Heart left ventricle (tissue), 16 donors: ENCODE measurements around the gene OTP. TPM values are rescaled to one million over a fixed set of nuclear protein-coding genes. Genes with fewer than 3 reads are reported as not detected.

Experiments used
- ATAC-seq, 4 donors: fragments of 200-7000 bp; cut with Tn5 transposase; one replicate each; pipeline ENCODE4 v1.9.1; 2020 to 2022; ENCODE audit warnings: moderate library complexity in 4 of 4, mild to moderate bottlenecking in 3 of 4, moderate number of reproducible peaks in 1 of 4
- DNase-seq, 5 donors: peaks; one replicate each; pipeline ENCODE4 v3.0.0-alpha.2; 2020
- H3K27ac ChIP-seq, 12 donors: fragments of 200-600 bp; sonication (generic) in 4 of 12; one replicate each; pipeline versions ENCODE4 v1.5.0 to v1.8.0; 2016 to 2022; ENCODE audit warnings: mild to moderate bottlenecking in 2 of 12
- H3K27me3 ChIP-seq, 9 donors: fragments of 200-600 bp; sonication (generic) in 2 of 9; one replicate each; pipeline versions ENCODE4 v1.5.1 to v1.8.0; 2016 to 2022; ENCODE audit warnings: mild to moderate bottlenecking in 3 of 9
- H3K36me3 ChIP-seq, 9 donors: fragments of 200-600 bp; sonication (generic) in 2 of 9; one replicate each; pipeline versions ENCODE4 v1.5.0 to v1.8.0; 2018 to 2022; ENCODE audit warnings: mild to moderate bottlenecking in 2 of 9
- H3K4me1 ChIP-seq, 12 donors: fragments of 200-600 bp; sonication (generic) in 4 of 12; one replicate each; pipeline versions ENCODE4 v1.5.0 to v1.8.0; 2016 to 2022; ENCODE audit warnings: mild to moderate bottlenecking in 3 of 12
- H3K4me3 ChIP-seq, 12 donors: fragments of 200-600 bp; sonication (generic) in 4 of 12; one replicate each; pipeline versions ENCODE4 v1.5.0 to v1.8.0; 2017 to 2022; ENCODE audit warnings: mild to moderate bottlenecking in 9 of 12, moderate library complexity in 4 of 12
- H3K9me3 ChIP-seq, 12 donors: fragments of 200-600 bp; sonication (generic) in 4 of 12; one replicate each; pipeline versions ENCODE4 v1.5.0 to v1.8.0; 2016 to 2022; ENCODE audit warnings: mild to moderate bottlenecking in 1 of 12
- CTCF ChIP-seq, 12 donors: fragments of 200-600 bp; sonication (generic) in 4 of 12; IDR thresholded peaks; one replicate each; pipeline versions ENCODE4 v1.5.0 to v1.8.0; 2018 to 2022; ENCODE audit warnings: antibody characterized with exemption in 12 of 12, mild to moderate bottlenecking in 5 of 12
- POLR2A ChIP-seq, 2 donors: fragments of 450-650 bp; IDR thresholded peaks; one replicate each; pipeline ENCODE4 v1.6.1; 2017; ENCODE audit warnings: antibody characterized with exemption in 2 of 2, mild to moderate bottlenecking in 2 of 2, moderate library complexity in 2 of 2
- WGBS, 4 donors: extraction: QIAGEN DNeasy Blood & Tissue Kit in 2 of 4; methylation state at CpG; one replicate each; pipeline versions ENCODE4 v1.1.5 to v1.1.7; 2013 to 2018; 5-methylcytosine and 5-hydroxymethylcytosine counted together
- intact Hi-C, 10 donors: fragments of 100-400 bp; cut with DNase I; formaldehyde crosslinking; loops; one replicate each; pipeline versions ENCODE4 v1.11.1 to v1.14.2; 2022
- polyA plus RNA-seq, 2 donors: library from polyadenylated mRNA; stranded (reverse); fragments of 200-250 nt; gene quantifications; one replicate each; pipeline ENCODE4 v1.2.3, GENCODE V29; 2013
- total RNA-seq, 9 donors: library from RNA; depleted of rRNA in 2 of 9; stranded (reverse); fragments of >200 nt in 2 of 9; fragmentation: NEBNext Ultra II Directional in 3 of 9; extraction: Animal tissue kit (Norgen Biotek cat#: 25700) in 3 of 9; gene quantifications; one replicate each; pipeline versions ENCODE4 v1.1.0 to v1.2.4, GENCODE V29; 2016 to 2023
- donor health status: ischemic (EF 13 %, LVEDD 7.1; RV severe dilation, severe dysfunction).
- donor health status: healthy with polysubstance abuse.
- donor health status: DM: no; HTN: yes; CAD: no.
- donor health status: DM: no; HTN: no; CAD: no.
- donor health status: ischemic (EF 25% LVEDD 6.9; RV normal size, moderate dysfunction).
- donor health status: ischemic (EF 25% LVEDD 5.7; RV mildly dilated, moderate dysfunction).
- donor health status: healthy.
- donor health status: DM: yes; HTN: yes; CAD: no.
- donor health status: ischemic (EF 35%, LVEDD 5.7; RV mildly dilated, moderate dysfunction).
- donor health status: nonischemic (EF 11% LVEDD 7.7; RV severe dilation, severe dysfunction).
- donor health status: DM: yes; HTN: yes; CAD: no.
- donor health status: PGD.
- donor health status: ischemic (EF 29% LVEDD 5.4; RV normal size, mild dysfunction).
- donor health status: nonischemic (EF 23%, LVEDD 6.1; RV moderate dilation, normal function).

The OTP gene
- total and polyA plus RNA-seq, 11 donors: 0.06 TPM; not detected in 10

- WGBS, 4 donors: 2 to 5% (median 4%) methylated on average over 48 to 52 of the region's 52 CpGs
- Histone ChIP-seq H3K27me3 (peaks cover 65 to 100% (median 89%) of the 10 kb centered on the region in 9 donors), H3K4me1 (peaks cover 0 to 31% (median 12%) of the 10 kb centered on the region in 12 donors), H3K9me3 (peaks cover 0 to 4% (median 0%) of the 10 kb centered on the region in 12 donors), H3K36me3 (no peaks in the 10 kb centered on the region), H3K4me3 (peak overlapping the region in 8 of 12 donors; percentile 4 to 58 (median 46)), H3K27ac (no peak overlapping the region)
- DNase-seq: no peak
- intact Hi-C loops: loop anchor here in 1 of 10 donors (5.0 kb wide), 1 partner anchor 378 kb away; no protein-coding TSS in a partner anchor
- no peak for TF ChIP-seq CTCF (IDR thresholded peaks at IDR 0.05)
- TF ChIP-seq POLR2A (IDR thresholded peaks at IDR 0.05): no peak
- no peak for ATAC-seq
Observed at GRCh38 chr5:77629509-77630113, 8.9 kb downstream of the OTP start.

GRCh38 chr5:77628840-77629508 lies 9.5 kb downstream of the OTP start:
- Histone ChIP-seq H3K4me3 (peak overlapping the region in 2 of 12 donors; percentile 4 to 58), H3K27me3 (peaks cover 60 to 100% (median 88%) of the 10 kb centered on the region in 9 donors), H3K4me1 (peaks cover 0 to 31% (median 12%) of the 10 kb centered on the region in 12 donors), H3K27ac (no peak overlapping the region), H3K9me3 (peaks cover 0 to 4% (median 0%) of the 10 kb centered on the region in 12 donors), H3K36me3 (no peaks in the 10 kb centered on the region)
- intact Hi-C loops: no loop called here
- DNase-seq (no peak), ATAC-seq (no peak)
- WGBS, 4 donors: 11 to 12% (median 11%) methylated on average over 13 of the region's 13 CpGs
- TF ChIP-seq POLR2A (IDR thresholded peaks at IDR 0.05): no peak
- no peak for TF ChIP-seq CTCF (IDR thresholded peaks at IDR 0.05)

GRCh38 chr5:77627869-77628674 lies 10.4 kb downstream of the OTP start:
- peaks cover 52 to 99% (median 84%) of the 10 kb centered on the region in 9 donors for H3K27me3 ChIP-seq

More at GRCh38 chr5:77627869-77628674, 10.4 kb downstream of the OTP start:
- intact Hi-C loops: no loop called here
- TF ChIP-seq POLR2A (IDR thresholded peaks at IDR 0.05) (no peak), CTCF (IDR thresholded peaks at IDR 0.05) (no peak)
- DNase-seq: no peak
- H3K4me3 ChIP-seq: no peak overlapping the region
- WGBS, 4 donors: 5 to 11% (median 8%) methylated on average over 19 to 69 of the region's 69 CpGs
- ATAC-seq: no peak
- no peaks in the 10 kb centered on the region for H3K36me3 ChIP-seq
- H3K4me1 ChIP-seq: peaks cover 0 to 31% (median 12%) of the 10 kb centered on the region in 12 donors
- H3K9me3 ChIP-seq: peaks cover 0 to 4% (median 0%) of the 10 kb centered on the region in 12 donors
- H3K27ac ChIP-seq: no peak overlapping the region
